Measurements from ENCODE around the gene SPX.

DNA sequence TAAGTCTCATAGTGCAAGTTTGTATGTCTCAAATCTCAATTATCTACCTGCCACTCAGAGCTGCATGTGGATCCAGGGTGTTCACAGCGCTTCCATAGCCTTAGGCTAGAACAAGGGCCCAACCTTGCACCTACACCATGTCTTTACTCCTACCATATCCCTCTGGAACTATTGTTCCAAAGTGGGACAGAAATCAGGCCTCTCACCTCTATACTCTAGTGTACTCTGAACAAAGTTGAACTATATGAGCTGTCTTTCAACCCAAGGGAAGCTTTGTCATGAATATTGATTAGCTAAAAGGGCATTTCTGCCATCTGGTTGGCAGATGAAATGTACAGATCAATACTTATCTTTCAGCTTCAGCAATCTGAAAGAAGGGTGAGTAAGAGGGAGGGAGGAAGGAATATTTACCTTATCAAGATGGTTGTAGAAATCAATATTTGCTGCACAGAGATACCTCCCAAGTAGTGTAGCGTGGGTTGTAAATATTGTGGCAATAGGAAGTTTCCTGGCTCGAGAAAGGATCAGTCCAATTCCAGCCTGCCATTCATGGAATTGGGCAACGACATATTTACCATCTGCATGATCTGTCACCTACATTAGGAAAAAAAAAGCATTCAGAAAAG lies 47.8 kb downstream of the SPX start:
- TF ChIP-seq, protein P1, sequence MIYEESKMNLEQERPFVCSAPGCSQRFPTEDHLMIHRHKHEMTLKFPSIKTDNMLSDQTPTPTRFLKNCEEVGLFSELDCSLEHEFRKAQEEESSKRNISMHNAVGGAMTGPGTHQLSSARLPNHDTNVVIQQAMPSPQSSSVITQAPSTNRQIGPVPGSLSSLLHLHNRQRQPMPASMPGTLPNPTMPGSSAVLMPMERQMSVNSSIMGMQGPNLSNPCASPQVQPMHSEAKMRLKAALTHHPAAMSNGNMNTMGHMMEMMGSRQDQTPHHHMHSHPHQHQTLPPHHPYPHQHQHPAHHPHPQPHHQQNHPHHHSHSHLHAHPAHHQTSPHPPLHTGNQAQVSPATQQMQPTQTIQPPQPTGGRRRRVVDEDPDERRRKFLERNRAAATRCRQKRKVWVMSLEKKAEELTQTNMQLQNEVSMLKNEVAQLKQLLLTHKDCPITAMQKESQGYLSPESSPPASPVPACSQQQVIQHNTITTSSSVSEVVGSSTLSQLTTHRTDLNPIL (CRISPR knock-in tag; IDR thresholded peaks at IDR 0.05; ENCODE audit: low read depth) = no peak
- TF ChIP-seq ZFP30 (CRISPR knock-in tag; IDR thresholded peaks at IDR 0.05) (no peak), ZC3H10 (CRISPR knock-in tag; IDR thresholded peaks at IDR 0.05) (no peak), OSR1 (CRISPR knock-in tag; IDR thresholded peaks at IDR 0.05) (no peak), ZFP3 (CRISPR knock-in tag; IDR thresholded peaks at IDR 0.05) (no peak), ZNF8 (CRISPR knock-in tag; IDR thresholded peaks at IDR 0.05) (no peak), ESRRG (CRISPR knock-in tag; IDR thresholded peaks at IDR 0.05) (no peak), CSDC2 (CRISPR knock-in tag; IDR thresholded peaks at IDR 0.05) (no peak), ISL1 (CRISPR knock-in tag; IDR thresholded peaks at IDR 0.05) (no peak)
- TF ChIP-seq, protein P2, sequence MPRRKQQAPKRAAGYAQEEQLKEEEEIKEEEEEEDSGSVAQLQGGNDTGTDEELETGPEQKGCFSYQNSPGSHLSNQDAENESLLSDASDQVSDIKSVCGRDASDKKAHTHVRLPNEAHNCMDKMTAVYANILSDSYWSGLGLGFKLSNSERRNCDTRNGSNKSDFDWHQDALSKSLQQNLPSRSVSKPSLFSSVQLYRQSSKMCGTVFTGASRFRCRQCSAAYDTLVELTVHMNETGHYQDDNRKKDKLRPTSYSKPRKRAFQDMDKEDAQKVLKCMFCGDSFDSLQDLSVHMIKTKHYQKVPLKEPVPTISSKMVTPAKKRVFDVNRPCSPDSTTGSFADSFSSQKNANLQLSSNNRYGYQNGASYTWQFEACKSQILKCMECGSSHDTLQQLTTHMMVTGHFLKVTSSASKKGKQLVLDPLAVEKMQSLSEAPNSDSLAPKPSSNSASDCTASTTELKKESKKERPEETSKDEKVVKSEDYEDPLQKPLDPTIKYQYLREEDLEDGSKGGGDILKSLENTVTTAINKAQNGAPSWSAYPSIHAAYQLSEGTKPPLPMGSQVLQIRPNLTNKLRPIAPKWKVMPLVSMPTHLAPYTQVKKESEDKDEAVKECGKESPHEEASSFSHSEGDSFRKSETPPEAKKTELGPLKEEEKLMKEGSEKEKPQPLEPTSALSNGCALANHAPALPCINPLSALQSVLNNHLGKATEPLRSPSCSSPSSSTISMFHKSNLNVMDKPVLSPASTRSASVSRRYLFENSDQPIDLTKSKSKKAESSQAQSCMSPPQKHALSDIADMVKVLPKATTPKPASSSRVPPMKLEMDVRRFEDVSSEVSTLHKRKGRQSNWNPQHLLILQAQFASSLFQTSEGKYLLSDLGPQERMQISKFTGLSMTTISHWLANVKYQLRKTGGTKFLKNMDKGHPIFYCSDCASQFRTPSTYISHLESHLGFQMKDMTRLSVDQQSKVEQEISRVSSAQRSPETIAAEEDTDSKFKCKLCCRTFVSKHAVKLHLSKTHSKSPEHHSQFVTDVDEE (CRISPR knock-in tag; IDR thresholded peaks at IDR 0.05) = no peak
- TF ChIP-seq, protein P3, sequence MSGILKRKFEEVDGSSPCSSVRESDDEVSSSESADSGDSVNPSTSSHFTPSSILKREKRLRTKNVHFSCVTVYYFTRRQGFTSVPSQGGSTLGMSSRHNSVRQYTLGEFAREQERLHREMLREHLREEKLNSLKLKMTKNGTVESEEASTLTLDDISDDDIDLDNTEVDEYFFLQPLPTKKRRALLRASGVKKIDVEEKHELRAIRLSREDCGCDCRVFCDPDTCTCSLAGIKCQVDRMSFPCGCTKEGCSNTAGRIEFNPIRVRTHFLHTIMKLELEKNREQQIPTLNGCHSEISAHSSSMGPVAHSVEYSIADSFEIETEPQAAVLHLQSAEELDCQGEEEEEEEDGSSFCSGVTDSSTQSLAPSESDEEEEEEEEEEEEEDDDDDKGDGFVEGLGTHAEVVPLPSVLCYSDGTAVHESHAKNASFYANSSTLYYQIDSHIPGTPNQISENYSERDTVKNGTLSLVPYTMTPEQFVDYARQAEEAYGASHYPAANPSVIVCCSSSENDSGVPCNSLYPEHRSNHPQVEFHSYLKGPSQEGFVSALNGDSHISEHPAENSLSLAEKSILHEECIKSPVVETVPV (CRISPR knock-in tag; IDR thresholded peaks at IDR 0.05) = no peak
- TF ChIP-seq, protein P4, sequence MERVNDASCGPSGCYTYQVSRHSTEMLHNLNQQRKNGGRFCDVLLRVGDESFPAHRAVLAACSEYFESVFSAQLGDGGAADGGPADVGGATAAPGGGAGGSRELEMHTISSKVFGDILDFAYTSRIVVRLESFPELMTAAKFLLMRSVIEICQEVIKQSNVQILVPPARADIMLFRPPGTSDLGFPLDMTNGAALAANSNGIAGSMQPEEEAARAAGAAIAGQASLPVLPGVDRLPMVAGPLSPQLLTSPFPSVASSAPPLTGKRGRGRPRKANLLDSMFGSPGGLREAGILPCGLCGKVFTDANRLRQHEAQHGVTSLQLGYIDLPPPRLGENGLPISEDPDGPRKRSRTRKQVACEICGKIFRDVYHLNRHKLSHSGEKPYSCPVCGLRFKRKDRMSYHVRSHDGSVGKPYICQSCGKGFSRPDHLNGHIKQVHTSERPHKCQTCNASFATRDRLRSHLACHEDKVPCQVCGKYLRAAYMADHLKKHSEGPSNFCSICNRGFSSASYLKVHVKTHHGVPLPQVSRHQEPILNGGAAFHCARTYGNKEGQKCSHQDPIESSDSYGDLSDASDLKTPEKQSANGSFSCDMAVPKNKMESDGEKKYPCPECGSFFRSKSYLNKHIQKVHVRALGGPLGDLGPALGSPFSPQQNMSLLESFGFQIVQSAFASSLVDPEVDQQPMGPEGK (CRISPR knock-in tag; IDR thresholded peaks at IDR 0.05; ENCODE audit: borderline replicate concordance) = no peak
- TF ChIP-seq, protein P5, sequence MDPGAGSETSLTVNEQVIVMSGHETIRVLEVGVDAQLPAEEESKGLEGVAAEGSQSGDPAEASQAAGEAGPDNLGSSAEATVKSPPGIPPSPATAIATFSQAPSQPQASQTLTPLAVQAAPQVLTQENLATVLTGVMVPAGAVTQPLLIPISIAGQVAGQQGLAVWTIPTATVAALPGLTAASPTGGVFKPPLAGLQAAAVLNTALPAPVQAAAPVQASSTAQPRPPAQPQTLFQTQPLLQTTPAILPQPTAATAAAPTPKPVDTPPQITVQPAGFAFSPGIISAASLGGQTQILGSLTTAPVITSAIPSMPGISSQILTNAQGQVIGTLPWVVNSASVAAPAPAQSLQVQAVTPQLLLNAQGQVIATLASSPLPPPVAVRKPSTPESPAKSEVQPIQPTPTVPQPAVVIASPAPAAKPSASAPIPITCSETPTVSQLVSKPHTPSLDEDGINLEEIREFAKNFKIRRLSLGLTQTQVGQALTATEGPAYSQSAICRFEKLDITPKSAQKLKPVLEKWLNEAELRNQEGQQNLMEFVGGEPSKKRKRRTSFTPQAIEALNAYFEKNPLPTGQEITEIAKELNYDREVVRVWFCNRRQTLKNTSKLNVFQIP (CRISPR knock-in tag; IDR thresholded peaks at IDR 0.05; ENCODE audit: borderline replicate concordance, low read depth) = no peak

All from SK-N-SH treated with all-trans-retinoic acid at 6 μM for 48 hours (cell line).